Measurements from ENCODE around the gene POLR2J.

DNA sequence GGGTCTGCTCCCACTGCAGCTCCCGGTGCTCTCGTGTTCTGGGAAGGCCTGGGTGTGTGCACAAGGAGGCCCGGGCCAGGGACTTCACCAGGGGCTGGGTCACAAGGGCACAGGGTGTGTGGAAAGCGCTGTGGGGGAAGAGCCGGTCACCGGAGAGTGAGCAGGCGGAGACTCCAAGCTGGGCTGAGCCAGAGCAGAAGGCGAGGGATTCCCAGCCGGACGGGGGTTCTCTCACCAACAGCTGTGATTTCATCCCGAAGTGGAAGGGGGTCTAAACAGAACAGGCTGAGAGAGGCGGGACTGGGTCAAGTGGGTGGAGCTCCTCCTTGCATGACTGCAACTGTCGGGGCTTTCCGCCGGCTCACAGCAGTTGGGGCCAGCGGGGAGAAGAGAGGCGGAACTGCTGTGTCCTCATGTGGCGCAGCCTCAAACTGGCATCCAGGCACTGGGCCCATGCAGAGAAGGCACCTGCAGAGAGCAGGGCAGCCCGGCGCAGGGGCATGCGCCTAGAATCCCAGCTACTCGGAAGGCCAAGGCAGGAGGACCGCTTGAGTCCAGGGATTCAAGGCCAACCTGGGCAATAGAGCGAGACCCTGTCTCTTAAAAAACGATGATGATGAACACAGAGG, 53.0 kb downstream of the POLR2J start:
- TF ChIP-seq, protein P1, sequence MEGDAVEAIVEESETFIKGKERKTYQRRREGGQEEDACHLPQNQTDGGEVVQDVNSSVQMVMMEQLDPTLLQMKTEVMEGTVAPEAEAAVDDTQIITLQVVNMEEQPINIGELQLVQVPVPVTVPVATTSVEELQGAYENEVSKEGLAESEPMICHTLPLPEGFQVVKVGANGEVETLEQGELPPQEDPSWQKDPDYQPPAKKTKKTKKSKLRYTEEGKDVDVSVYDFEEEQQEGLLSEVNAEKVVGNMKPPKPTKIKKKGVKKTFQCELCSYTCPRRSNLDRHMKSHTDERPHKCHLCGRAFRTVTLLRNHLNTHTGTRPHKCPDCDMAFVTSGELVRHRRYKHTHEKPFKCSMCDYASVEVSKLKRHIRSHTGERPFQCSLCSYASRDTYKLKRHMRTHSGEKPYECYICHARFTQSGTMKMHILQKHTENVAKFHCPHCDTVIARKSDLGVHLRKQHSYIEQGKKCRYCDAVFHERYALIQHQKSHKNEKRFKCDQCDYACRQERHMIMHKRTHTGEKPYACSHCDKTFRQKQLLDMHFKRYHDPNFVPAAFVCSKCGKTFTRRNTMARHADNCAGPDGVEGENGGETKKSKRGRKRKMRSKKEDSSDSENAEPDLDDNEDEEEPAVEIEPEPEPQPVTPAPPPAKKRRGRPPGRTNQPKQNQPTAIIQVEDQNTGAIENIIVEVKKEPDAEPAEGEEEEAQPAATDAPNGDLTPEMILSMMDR (IDR thresholded peaks at IDR 0.05) = no peak
- TF ChIP-seq POLR2A (IDR thresholded peaks at IDR 0.05) (no peak), POLR2AphosphoS5 (IDR thresholded peaks at IDR 0.05) (peak in 1 of 4 donors; percentile 15)

All from sigmoid colon (tissue), 4 donors.